Activated CD4-positive, alpha-beta T cell treated with anti-CD3 and anti-CD28 coated beads, Interleukin-2, amount 10 ng/mL, durations not matched to agents 24 days and 14 days (primary cell): ENCODE results near the gene HMGCR. TPM values are rescaled to one million over a fixed set of nuclear protein-coding genes. Genes with fewer than 3 reads are reported as not detected.

Source experiments
- DNase-seq: peaks from one replicate; pipeline ENCODE4 v3.0.0; 2022
- H3K27ac Mint-ChIP-seq: one replicate; pipeline ENCODE4 v1.8.0; 2022; ENCODE audit warnings: mild to moderate bottlenecking, mixed read lengths
- H3K27me3 Mint-ChIP-seq: one replicate; pipeline ENCODE4 v1.8.0; 2022; ENCODE audit warnings: mixed read lengths
- H3K36me3 Mint-ChIP-seq: one replicate; pipeline ENCODE4 v1.8.0; 2022; ENCODE audit warnings: low read depth, mild to moderate bottlenecking, mixed read lengths
- H3K4me1 Mint-ChIP-seq: one replicate; pipeline ENCODE4 v1.8.0; 2021; ENCODE audit warnings: mixed read lengths
- H3K4me3 Mint-ChIP-seq: one replicate; pipeline ENCODE4 v1.8.0; 2022; ENCODE audit warnings: mild to moderate bottlenecking, moderate library complexity, mixed read lengths
- H3K9me3 Mint-ChIP-seq: one replicate; pipeline ENCODE4 v1.8.0; 2021; ENCODE audit warnings: mixed read lengths
- intact Hi-C: fragments of 100-400 bp; cut with micrococcal nuclease; formaldehyde crosslinking; loops from one replicate; pipeline ENCODE4 v1.15.1; 2023
- total RNA-seq: library from RNA; stranded (reverse); gene quantifications from 2 replicates; pipeline ENCODE4 v1.2.3, GENCODE V29; 2022

The HMGCR gene
- total RNA-seq, 1 donor from 2014 or later, result 99.9 TPM

GRCh38 chr5:75374394-75374814 is 37.4 kb downstream of the HMGCR start:
- peaks cover 18% of the 10 kb centered on the region for H3K36me3 Mint-ChIP-seq
- H3K27me3 Mint-ChIP-seq, result no peaks in the 10 kb centered on the region
- H3K9me3 Mint-ChIP-seq, result no peaks in the 10 kb centered on the region
- H3K27ac Mint-ChIP-seq, result no peak overlapping the region
- H3K4me1 Mint-ChIP-seq, result no peaks in the 10 kb centered on the region
- no peak for DNase-seq
- H3K4me3 Mint-ChIP-seq, result no peak overlapping the region
- intact Hi-C loops, result no loop called here

DNA sequence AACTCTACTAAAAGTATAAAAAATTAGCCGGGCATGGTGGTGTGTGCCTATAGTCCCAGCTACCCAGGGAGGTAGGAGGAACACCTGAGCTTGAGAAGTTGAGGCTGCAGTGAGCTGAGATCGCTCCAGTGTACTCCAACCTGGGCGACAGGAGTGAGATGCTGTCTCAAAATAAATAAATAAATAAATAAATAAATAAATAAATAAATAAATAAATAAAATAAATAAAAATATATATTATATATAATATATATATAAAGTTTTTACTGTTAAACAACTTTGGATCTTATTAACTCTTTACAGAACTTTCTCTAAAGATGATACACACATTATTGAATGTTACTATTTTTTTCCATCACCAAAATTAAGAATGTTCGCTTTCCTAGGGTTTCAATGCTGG is 38.4 kb downstream of the HMGCR start:
- H3K9me3 Mint-ChIP-seq, result no peaks in the 10 kb centered on the region
- DNase-seq, result no peak
- intact Hi-C loops, result no loop called here
- H3K27me3 Mint-ChIP-seq, result no peaks in the 10 kb centered on the region
- no peaks in the 10 kb centered on the region for H3K4me1 Mint-ChIP-seq
- H3K36me3 Mint-ChIP-seq, result peaks cover 27% of the 10 kb centered on the region
- H3K27ac Mint-ChIP-seq, result no peak overlapping the region
- no peak overlapping the region for H3K4me3 Mint-ChIP-seq

GRCh38 chr5:75380099-75380498 is 43.1 kb downstream of the HMGCR start:
- intact Hi-C loops, result no loop called here
- no peaks in the 10 kb centered on the region for H3K9me3 Mint-ChIP-seq
- H3K4me1 Mint-ChIP-seq, result peaks cover 5% of the 10 kb centered on the region
- H3K27ac Mint-ChIP-seq, result no peak overlapping the region
- no peaks in the 10 kb centered on the region for H3K27me3 Mint-ChIP-seq
- DNase-seq, result no peak
- no peak overlapping the region for H3K4me3 Mint-ChIP-seq
- H3K36me3 Mint-ChIP-seq, result peaks cover 30% of the 10 kb centered on the region

- intact Hi-C loops, result no loop called here
Measured at GRCh38 chr5:75381456-75381855, 44.4 kb downstream of the HMGCR start.

GRCh38 chr5:75384218-75384617 is 47.2 kb downstream of the HMGCR start:
- Mint-ChIP-seq H3K4me3 (no peak overlapping the region), H3K27ac (no peak overlapping the region), H3K4me1 (peaks cover 5% of the 10 kb centered on the region), H3K27me3 (no peaks in the 10 kb centered on the region), H3K9me3 (no peaks in the 10 kb centered on the region), H3K36me3 (peaks cover 39% of the 10 kb centered on the region)
- intact Hi-C loops, result no loop called here
- no peak for DNase-seq

More at GRCh38 chr5:75381456-75381855, 44.4 kb downstream of the HMGCR start:
- Mint-ChIP-seq H3K4me1 (peaks cover 5% of the 10 kb centered on the region), H3K36me3 (peaks cover 28% of the 10 kb centered on the region), H3K4me3 (no peak overlapping the region), H3K27me3 (no peaks in the 10 kb centered on the region), H3K9me3 (no peaks in the 10 kb centered on the region), H3K27ac (no peak overlapping the region)
- DNase-seq, result no peak

GRCh38 chr5:75387806-75388205 is 50.8 kb downstream of the HMGCR start:
- Mint-ChIP-seq H3K36me3 (peaks cover 40% of the 10 kb centered on the region), H3K4me1 (peaks cover 11% of the 10 kb centered on the region), H3K27ac (no peak overlapping the region), H3K9me3 (no peaks in the 10 kb centered on the region), H3K27me3 (no peaks in the 10 kb centered on the region), H3K4me3 (no peak overlapping the region)
- DNase-seq, result no peak
- intact Hi-C loops, result loop anchor here (2.0 kb wide), 1 partner anchor 179 kb away; no protein-coding TSS in a partner anchor

GRCh38 chr5:75389430-75389829 is 52.4 kb downstream of the HMGCR start:
- Mint-ChIP-seq H3K4me3 (no peak overlapping the region), H3K4me1 (peaks cover 9% of the 10 kb centered on the region), H3K9me3 (no peaks in the 10 kb centered on the region), H3K27ac (peak overlapping the region; percentile 50), H3K36me3 (peaks cover 41% of the 10 kb centered on the region), H3K27me3 (no peaks in the 10 kb centered on the region)
- DNase-seq, result no peak
- intact Hi-C loops, result loop anchor here (2.0 kb wide), 1 partner anchor 177 kb away; no protein-coding TSS in a partner anchor

GRCh38 chr5:75395277-75395676 is 58.3 kb downstream of the HMGCR start:
- H3K27ac Mint-ChIP-seq, result no peak overlapping the region
- no peaks in the 10 kb centered on the region for H3K9me3 Mint-ChIP-seq
- intact Hi-C loops, result no loop called here
- H3K4me3 Mint-ChIP-seq, result no peak overlapping the region
- peaks cover 19% of the 10 kb centered on the region for H3K36me3 Mint-ChIP-seq
- DNase-seq, result no peak
- no peaks in the 10 kb centered on the region for H3K27me3 Mint-ChIP-seq
- H3K4me1 Mint-ChIP-seq, result no peaks in the 10 kb centered on the region

GRCh38 chr5:75405296-75405695 is 68.3 kb downstream of the HMGCR start:
- no peaks in the 10 kb centered on the region for H3K27me3 Mint-ChIP-seq
- H3K27ac Mint-ChIP-seq, result no peak overlapping the region
- H3K4me3 Mint-ChIP-seq, result no peak overlapping the region
- no peaks in the 10 kb centered on the region for H3K9me3 Mint-ChIP-seq
- peaks cover 3% of the 10 kb centered on the region for H3K4me1 Mint-ChIP-seq
- intact Hi-C loops, result no loop called here
- peaks cover 31% of the 10 kb centered on the region for H3K36me3 Mint-ChIP-seq
- no peak for DNase-seq

Other genes with a start within 250 kb of the HMGCR start
- gene ANKRD31, start 100.3 kb upstream of the HMGCR start, total RNA-seq, result 0.33 and 0.47 TPM in 2 replicates
- gene CERT1, start 174.4 kb downstream of the HMGCR start, total RNA-seq, result 46.4 and 49.2 TPM in 2 replicates
- 40.4 and 41.6 TPM in 2 replicates for gene POLK, start 174.7 kb downstream of the HMGCR start, total RNA-seq